GM18502 (cell line): ENCODE results near the gene IGF1R.

Experiments used
- ATAC-seq: cut with Tn5 transposase; IDR thresholded peaks from one replicate; pipeline ENCODE4 v1.9.1; 2021; ENCODE audit warnings: mild to moderate bottlenecking; ENCODE audit not compliant: unreplicated experiment, poor library complexity

Gene IGF1R

DNA sequence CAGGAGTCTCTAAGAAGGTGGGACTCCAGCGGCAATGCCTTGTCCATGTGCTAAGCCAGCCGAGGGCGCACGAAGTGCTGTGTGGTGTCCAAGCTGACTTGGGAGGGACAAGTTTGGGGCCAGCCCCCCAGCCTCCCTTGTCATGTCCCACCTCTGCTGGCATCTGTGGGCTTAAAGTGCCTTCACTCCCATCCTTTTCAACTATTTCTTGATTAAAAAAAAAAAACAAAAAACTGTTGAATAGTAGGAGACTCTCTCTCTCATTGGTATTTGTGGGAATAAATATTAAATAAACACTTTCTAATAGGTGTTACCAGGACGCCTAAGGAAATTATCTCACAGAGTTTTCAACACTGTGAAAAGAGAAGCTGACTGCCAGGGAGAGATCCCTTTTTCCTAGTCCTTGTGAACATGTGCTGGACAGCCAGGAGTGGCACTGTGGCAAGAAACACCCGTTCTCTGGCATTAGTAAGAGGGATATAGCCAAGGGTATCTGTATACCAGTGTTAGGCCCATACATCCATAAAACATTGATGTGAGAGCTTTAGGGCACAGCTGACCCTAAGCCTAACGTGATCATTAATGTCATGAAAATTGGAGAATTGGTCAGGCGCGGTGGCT lies 158.0 kb downstream of the IGF1R start:
- ATAC-seq = no peak

DNA sequence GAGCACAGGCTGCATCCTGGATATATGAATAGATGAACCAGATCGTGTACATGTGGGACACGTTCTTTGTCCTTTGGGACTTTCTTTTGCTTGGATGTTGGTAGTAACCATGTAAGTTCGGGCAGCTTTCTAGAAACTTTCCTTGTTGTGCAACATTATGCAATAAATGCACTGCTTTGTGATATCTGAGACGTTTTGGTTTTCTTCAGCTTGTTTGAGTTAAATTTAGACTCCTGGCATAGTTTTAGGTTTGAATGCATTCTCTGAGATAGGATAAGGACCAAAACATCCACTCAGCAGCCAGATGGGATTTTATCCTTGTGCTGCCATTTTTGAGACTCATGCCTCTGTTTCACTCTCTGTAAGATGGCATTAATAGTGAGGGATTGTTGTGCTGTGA lies 158.9 kb downstream of the IGF1R start:
- ATAC-seq = no peak

- no peak for ATAC-seq
These were observed 160.9 kb downstream of the IGF1R start for GRCh38 chr15:98809273-98809672.

GRCh38 chr15:98812716-98813446 lies 164.5 kb downstream of the IGF1R start:
- no peak for ATAC-seq

DNA sequence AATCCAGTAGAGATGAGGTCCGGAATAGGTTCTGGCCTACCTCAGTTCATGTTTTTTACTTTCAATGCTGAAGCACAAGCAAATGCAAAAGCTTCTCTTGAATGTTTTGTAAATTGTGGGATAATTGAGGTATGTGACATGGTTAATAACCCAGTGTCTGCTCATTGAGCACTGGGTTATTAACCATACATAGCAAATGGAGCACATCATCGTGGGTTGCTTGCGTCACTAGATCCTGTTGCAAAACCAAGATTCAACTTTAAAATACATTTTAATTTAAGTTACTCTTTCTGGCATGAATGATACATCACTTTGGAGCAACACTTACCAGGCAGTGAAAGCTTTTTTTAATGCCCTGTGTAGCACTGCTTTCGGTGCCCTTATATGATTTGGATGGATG lies 165.6 kb downstream of the IGF1R start:
- ATAC-seq = no peak

GRCh38 chr15:98815207-98815606 lies 166.9 kb downstream of the IGF1R start:
- no peak for ATAC-seq

DNA sequence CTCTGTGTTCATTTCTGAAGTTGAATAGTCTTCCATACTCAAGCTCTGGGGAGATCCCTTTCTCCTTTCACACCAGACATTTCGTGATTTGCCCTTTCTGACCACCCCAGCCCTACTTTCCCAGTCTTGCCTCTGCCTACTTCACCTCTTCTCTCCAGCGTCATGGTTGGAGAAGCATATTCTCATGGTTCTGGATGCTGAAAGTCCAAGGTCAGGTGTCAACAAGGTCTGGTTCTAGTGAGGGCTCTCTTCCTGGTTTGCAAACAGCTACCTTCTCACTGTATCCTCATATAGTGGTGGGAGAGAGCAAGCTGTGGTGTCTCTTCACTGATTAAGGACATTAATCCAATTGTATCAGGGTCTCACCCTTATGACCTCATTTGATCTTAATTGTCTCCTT lies 169.4 kb downstream of the IGF1R start:
- no peak for ATAC-seq

GRCh38 chr15:98823012-98823458 lies 174.7 kb downstream of the IGF1R start:
- ATAC-seq = no peak

GRCh38 chr15:98823616-98824015 lies 175.3 kb downstream of the IGF1R start:
- ATAC-seq = no peak

DNA sequence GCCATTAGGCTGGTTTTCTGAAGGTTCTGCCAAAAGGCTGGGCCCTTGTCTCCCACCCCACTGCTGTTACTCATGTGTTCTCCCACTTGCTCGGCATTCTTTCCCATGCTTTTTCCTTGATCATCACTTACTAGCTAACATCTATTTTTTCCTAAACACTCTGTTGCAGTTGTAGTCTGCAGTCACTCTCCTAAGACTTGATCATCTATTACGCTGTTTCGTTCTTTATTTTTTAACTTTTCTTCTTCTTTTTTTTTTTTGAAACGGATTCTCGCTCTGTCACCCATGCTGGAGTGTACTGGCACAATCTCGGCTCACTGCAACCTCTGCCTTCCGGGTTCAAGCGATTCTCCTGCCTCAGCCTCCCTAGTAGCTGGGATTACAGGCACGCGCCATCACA lies 176.3 kb downstream of the IGF1R start:
- ATAC-seq = no peak

- ATAC-seq = no peak
These were observed 178.3 kb downstream of the IGF1R start for GRCh38 chr15:98826658-98827057.

- no peak for ATAC-seq
These were observed 178.9 kb downstream of the IGF1R start for GRCh38 chr15:98827217-98827616.

DNA sequence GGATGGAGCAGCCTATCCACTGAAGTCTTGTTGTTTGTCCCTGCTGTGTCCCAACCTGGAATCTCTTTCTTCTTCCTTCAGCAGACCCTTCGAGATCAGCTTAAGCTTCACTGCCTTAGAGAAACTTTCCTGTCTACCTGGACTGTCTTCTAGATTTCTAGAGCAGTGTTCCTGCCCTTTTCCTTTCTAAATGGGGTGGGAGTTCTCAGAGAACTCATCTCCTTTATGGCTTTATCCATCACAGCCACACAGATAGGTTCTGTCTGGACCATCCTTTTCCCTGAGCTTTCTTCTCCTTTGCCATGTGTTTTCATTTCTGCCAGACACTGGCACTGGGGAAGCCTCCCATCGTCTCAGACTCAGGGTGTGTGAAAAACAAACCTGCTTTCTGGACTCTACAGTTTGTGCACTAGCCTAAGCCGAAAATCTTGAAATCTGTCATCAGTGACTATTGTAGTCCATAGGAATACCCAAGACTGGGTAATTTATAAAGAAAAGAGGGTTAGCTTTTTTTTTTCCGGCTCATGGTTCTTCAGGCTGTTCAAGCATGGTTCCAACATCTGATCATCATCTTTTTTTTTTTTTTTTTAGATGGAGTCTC lies 181.8 kb downstream of the IGF1R start:
- no peak for ATAC-seq

DNA sequence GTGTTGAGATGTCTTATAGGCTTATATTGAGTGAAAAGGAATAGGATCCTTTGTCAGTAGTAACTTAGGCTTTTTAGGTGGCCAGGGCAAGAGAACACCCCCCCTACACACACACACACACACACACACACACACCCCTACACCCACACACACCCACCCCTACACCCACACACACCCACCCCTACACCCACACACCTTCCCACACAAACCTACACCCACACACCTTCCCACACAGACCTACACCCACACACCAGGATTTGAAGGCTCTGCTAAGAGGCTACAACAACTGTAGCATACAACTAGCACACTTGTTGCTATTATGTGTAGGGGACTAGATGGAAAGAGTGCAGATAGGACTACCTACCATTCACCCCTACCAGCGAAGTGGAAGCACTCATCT lies 186.6 kb downstream of the IGF1R start:
- ATAC-seq = no peak

DNA sequence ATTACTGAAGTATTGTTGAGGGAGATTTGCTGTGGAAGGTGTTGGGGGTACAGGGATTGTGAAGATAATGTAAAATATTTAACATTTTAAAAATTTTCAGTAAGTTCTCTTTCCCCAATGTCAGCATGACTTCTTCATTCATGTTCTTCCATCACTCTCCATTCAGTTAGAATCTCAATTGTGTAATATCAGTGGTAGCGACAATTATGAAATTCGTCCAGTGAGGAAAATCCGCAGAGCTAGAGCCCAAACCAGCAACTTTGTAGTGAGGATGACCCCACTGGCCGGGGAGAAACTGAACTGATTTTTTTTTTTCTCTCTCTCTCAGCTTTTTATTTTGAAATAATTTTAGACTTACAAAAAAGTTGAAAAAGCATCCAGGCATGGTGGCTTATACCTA lies 187.5 kb downstream of the IGF1R start:
- ATAC-seq = no peak

- no peak for ATAC-seq
These were observed 190.3 kb downstream of the IGF1R start for GRCh38 chr15:98838387-98839259.

GRCh38 chr15:98840053-98840452 lies 191.7 kb downstream of the IGF1R start:
- ATAC-seq = no peak

- no peak for ATAC-seq
These were observed 193.2 kb downstream of the IGF1R start for GRCh38 chr15:98841419-98841970.

DNA sequence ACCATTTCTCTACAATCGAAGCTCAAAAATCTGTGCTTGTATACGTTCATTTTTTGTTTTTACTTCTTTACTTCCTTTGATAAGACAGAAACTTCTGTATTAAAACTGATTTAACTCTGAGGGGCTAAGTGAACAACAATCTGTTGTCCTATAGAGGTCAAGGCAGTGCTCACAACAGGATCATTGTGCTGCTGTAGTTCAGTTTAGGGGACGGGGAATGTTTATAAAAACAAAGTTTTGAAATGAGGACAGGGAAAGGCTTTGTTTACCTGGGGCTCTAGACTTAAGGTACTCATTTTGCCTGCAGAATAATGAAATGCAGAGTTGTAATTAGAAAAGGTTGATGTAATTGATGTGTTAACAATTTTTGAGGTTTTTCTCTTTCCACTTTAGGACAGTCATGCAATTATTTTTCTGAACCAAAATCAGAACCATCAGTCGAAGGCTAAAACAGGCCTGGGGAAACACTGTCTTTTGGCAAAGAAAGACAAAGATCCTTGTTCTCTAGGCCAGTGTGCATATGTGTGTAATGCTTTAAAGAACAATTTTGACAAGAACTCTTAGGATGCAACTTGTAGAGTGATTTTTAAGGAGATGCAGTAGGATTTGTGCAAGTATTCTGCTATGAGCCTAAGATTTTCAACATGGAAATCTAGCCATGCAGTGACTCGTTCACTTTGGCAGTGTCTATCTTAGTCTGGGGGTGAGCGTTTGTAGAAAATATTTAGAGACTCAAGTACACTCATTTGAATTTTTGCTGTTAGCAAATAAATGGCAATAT lies 194.0 kb downstream of the IGF1R start:
- no peak for ATAC-seq

DNA sequence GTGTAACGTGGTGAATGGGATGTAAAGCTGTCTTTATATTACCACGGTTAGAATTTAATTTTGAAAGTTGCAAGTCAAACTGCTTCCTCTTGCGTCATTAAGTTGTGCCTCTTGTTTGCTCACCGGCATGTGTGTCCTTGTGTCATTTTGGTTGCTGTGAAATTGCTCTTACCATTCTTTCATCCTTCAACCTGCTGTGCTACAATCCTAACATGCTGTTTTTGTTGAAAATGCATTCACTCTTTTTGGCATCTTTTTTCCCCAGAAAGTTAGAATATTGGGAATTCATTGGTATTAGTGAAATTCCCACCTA lies 194.6 kb downstream of the IGF1R start:
- no peak for ATAC-seq
